ENCODE measurements around the gene LSM14B. TPM values are rescaled to one million over a fixed set of nuclear protein-coding genes. Genes with fewer than 3 reads are reported as not detected.

LSM14B gene
- total RNA-seq, 1 experiment from 2014 or later = 73.5 TPM

DNA sequence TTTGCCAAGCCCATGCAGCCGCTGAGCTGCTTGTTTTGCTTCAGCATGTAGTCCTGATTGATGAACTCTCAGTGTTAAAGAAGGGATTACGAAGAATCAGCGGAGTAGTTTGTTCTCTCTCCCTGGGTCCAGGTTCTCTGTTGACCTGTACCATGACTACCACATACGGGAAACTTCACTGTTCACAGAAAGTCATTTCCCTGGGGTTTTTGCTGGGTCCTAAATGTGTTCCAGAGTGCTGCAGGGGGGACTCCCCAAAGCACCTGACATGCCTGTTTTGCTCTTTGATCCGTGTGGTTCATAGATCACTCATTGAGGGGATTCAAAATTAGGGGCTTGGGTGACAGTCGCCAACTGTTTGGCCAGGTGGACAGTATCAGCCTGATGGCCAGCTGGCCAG lies 5.5 kb downstream of the LSM14B start:
- TF ChIP-seq, protein P1, sequence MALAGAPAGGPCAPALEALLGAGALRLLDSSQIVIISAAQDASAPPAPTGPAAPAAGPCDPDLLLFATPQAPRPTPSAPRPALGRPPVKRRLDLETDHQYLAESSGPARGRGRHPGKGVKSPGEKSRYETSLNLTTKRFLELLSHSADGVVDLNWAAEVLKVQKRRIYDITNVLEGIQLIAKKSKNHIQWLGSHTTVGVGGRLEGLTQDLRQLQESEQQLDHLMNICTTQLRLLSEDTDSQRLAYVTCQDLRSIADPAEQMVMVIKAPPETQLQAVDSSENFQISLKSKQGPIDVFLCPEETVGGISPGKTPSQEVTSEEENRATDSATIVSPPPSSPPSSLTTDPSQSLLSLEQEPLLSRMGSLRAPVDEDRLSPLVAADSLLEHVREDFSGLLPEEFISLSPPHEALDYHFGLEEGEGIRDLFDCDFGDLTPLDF (CRISPR knock-in tag; IDR thresholded peaks at IDR 0.05) = no peak
- TF ChIP-seq NFATC4 (CRISPR knock-in tag; IDR thresholded peaks at IDR 0.05) = no peak
- TF ChIP-seq ESRRA (CRISPR knock-in tag; IDR thresholded peaks at IDR 0.05; ENCODE audit: borderline replicate concordance) = no peak
- TF ChIP-seq SMAD4 (CRISPR knock-in tag; IDR thresholded peaks at IDR 0.05) = no peak
- Mint-ChIP-seq H3K27me3 (ENCODE audit: low read depth) (no peaks in the 10 kb centered on the region), H3K9me3 (no peaks in the 10 kb centered on the region), H3K36me3 (peaks cover 83% of the 10 kb centered on the region), H3K27ac (no peak overlapping the region; the same call in 1 of the 2 replicates), H3K4me3 (no peak overlapping the region), H3K4me1 (peaks cover 13% of the 10 kb centered on the region)
- ChIA-PET POLR2A (no interaction called here), CTCF (interaction anchor here (1.3 to 1.8 kb wide), 2 partner anchors 14 to 117 kb away, joined by 4 read pairs; no protein-coding TSS in a partner anchor)
- DNase-seq (ENCODE audit: low spot score) = no peak
- no peak for ATAC-seq

DNA sequence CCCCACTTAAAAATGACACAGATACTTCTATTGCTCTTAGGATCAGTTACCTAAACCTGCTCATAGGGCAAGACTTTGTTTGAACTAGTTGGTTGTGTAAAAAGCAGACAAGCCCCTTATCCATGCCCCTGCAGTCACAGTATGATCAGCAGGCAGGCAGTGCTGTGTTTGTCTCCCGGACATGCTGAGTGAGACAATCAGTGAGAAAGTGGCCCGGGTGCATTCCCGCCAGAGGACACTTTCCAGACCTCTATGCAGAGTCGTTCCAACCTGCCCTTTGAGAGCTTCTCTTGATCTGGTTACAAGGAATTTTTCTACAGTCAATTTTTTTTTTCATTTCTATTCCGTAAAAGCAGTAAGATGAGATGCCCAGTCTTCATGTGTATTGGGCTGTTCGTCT lies 6.2 kb downstream of the LSM14B start:
- H3K4me3 Mint-ChIP-seq = no peak overlapping the region
- TF ChIP-seq RORB (CRISPR knock-in tag; IDR thresholded peaks at IDR 0.05) = no peak
- no peak for TF ChIP-seq ZNF423 (CRISPR knock-in tag; IDR thresholded peaks at IDR 0.05)
- TF ChIP-seq, protein P2, sequence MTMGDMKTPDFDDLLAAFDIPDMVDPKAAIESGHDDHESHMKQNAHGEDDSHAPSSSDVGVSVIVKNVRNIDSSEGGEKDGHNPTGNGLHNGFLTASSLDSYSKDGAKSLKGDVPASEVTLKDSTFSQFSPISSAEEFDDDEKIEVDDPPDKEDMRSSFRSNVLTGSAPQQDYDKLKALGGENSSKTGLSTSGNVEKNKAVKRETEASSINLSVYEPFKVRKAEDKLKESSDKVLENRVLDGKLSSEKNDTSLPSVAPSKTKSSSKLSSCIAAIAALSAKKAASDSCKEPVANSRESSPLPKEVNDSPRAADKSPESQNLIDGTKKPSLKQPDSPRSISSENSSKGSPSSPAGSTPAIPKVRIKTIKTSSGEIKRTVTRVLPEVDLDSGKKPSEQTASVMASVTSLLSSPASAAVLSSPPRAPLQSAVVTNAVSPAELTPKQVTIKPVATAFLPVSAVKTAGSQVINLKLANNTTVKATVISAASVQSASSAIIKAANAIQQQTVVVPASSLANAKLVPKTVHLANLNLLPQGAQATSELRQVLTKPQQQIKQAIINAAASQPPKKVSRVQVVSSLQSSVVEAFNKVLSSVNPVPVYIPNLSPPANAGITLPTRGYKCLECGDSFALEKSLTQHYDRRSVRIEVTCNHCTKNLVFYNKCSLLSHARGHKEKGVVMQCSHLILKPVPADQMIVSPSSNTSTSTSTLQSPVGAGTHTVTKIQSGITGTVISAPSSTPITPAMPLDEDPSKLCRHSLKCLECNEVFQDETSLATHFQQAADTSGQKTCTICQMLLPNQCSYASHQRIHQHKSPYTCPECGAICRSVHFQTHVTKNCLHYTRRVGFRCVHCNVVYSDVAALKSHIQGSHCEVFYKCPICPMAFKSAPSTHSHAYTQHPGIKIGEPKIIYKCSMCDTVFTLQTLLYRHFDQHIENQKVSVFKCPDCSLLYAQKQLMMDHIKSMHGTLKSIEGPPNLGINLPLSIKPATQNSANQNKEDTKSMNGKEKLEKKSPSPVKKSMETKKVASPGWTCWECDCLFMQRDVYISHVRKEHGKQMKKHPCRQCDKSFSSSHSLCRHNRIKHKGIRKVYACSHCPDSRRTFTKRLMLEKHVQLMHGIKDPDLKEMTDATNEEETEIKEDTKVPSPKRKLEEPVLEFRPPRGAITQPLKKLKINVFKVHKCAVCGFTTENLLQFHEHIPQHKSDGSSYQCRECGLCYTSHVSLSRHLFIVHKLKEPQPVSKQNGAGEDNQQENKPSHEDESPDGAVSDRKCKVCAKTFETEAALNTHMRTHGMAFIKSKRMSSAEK (CRISPR knock-in tag; IDR thresholded peaks at IDR 0.05; ENCODE audit: borderline replicate concordance) = no peak
- TF ChIP-seq, protein P3, sequence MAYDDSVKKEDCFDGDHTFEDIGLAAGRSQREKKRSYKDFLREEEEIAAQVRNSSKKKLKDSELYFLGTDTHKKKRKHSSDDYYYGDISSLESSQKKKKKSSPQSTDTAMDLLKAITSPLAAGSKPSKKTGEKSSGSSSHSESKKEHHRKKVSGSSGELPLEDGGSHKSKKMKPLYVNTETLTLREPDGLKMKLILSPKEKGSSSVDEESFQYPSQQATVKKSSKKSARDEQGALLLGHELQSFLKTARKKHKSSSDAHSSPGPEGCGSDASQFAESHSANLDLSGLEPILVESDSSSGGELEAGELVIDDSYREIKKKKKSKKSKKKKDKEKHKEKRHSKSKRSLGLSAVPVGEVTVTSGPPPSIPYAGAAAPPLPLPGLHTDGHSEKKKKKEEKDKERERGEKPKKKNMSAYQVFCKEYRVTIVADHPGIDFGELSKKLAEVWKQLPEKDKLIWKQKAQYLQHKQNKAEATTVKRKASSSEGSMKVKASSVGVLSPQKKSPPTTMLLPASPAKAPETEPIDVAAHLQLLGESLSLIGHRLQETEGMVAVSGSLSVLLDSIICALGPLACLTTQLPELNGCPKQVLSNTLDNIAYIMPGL (CRISPR knock-in tag; IDR thresholded peaks at IDR 0.05) = no peak
- TF ChIP-seq ELF4 (CRISPR knock-in tag; IDR thresholded peaks at IDR 0.05; ENCODE audit: low read depth) = no peak
- TF ChIP-seq, protein P4, sequence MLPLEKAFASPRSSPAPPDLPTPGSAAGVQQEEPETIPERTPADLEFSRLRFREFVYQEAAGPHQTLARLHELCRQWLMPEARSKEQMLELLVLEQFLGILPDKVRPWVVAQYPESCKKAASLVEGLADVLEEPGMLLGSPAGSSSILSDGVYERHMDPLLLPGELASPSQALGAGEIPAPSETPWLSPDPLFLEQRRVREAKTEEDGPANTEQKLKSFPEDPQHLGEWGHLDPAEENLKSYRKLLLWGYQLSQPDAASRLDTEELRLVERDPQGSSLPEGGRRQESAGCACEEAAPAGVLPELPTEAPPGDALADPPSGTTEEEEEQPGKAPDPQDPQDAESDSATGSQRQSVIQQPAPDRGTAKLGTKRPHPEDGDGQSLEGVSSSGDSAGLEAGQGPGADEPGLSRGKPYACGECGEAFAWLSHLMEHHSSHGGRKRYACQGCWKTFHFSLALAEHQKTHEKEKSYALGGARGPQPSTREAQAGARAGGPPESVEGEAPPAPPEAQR (CRISPR knock-in tag; IDR thresholded peaks at IDR 0.05) = no peak
- TF ChIP-seq, protein P5, sequence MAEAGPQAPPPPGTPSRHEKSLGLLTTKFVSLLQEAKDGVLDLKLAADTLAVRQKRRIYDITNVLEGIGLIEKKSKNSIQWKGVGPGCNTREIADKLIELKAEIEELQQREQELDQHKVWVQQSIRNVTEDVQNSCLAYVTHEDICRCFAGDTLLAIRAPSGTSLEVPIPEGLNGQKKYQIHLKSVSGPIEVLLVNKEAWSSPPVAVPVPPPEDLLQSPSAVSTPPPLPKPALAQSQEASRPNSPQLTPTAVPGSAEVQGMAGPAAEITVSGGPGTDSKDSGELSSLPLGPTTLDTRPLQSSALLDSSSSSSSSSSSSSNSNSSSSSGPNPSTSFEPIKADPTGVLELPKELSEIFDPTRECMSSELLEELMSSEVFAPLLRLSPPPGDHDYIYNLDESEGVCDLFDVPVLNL (CRISPR knock-in tag; IDR thresholded peaks at IDR 0.05; ENCODE audit: borderline replicate concordance, low read depth) = no peak
- TF ChIP-seq, protein P6, sequence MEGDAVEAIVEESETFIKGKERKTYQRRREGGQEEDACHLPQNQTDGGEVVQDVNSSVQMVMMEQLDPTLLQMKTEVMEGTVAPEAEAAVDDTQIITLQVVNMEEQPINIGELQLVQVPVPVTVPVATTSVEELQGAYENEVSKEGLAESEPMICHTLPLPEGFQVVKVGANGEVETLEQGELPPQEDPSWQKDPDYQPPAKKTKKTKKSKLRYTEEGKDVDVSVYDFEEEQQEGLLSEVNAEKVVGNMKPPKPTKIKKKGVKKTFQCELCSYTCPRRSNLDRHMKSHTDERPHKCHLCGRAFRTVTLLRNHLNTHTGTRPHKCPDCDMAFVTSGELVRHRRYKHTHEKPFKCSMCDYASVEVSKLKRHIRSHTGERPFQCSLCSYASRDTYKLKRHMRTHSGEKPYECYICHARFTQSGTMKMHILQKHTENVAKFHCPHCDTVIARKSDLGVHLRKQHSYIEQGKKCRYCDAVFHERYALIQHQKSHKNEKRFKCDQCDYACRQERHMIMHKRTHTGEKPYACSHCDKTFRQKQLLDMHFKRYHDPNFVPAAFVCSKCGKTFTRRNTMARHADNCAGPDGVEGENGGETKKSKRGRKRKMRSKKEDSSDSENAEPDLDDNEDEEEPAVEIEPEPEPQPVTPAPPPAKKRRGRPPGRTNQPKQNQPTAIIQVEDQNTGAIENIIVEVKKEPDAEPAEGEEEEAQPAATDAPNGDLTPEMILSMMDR (IDR thresholded peaks at IDR 0.05) = no peak
- TF ChIP-seq TP53 (CRISPR knock-in tag; IDR thresholded peaks at IDR 0.05) = no peak
- TF ChIP-seq JUN (CRISPR knock-in tag; IDR thresholded peaks at IDR 0.05) = no peak
- TF ChIP-seq GRHL2 (CRISPR knock-in tag; IDR thresholded peaks at IDR 0.05; ENCODE audit: insufficient replicate concordance, severe bottlenecking) = no peak
- TF ChIP-seq HMGA2 (CRISPR knock-in tag; IDR thresholded peaks at IDR 0.05) = no peak
- ATAC-seq = no peak

More for the DNA sequence above, 6.2 kb downstream of the LSM14B start:
- ChIA-PET POLR2A (no interaction called here), CTCF (interaction anchor here (0.6 kb wide), 1 partner anchor 10 kb away, joined by 4 read pairs; no protein-coding TSS in a partner anchor)
- Mint-ChIP-seq H3K9me3 (no peaks in the 10 kb centered on the region), H3K36me3 (peaks cover 88% of the 10 kb centered on the region), H3K4me1 (peaks cover 11% of the 10 kb centered on the region), H3K27ac (no peak overlapping the region), H3K27me3 (ENCODE audit: low read depth) (no peaks in the 10 kb centered on the region)
- no peak for DNase-seq (ENCODE audit: low spot score)
